ENCODE measurements around the gene MAGI1. TPM values are rescaled to one million over a fixed set of nuclear protein-coding genes. Genes with fewer than 3 reads are reported as not detected.
"Not testable (repeated sequence)": the region's sequence is repeated elsewhere in the genome, so short reads cannot be mapped to it uniquely, and the experiment has no call there.

The MAGI1 gene
- total and polyA plus RNA-seq, 10 donors = 3.5 to 104 (median 62.3) TPM

DNA sequence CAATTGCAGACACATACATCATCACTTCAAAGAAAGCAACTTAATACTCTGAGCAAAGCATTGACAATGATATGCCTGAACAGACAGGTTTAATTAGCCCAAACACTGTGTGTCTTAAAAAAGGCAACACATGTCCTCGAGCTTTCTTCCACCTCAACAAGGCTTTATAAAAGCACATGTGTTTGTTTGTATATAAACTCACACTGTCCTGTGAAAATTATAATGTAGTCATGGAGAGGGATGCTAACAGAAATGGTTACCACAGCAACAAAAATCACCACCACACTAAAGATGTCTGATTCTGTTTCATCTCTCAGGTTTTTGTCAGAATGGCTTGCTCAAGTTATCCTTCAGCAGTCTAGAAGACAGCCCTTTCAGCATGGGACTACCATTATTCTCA is 314.7 kb downstream of the MAGI1 start:
- Histone ChIP-seq H3K27ac (no peak overlapping the region), H3K4me1 (peaks cover 0 to 11% (median 9%) of the 10 kb centered on the region in 6 donors), H3K9me3 (no peaks in the 10 kb centered on the region), H3K36me3 (no peaks in the 10 kb centered on the region), H3K4me3 (no peak overlapping the region), H3K27me3 (replicated peaks in 1 of 7) (no peaks in the 10 kb centered on the region)
- DNase-seq = no peak
- 60 to 78% (median 68%) methylated on average over 1 of the region's 1 CpG for WGBS, 5 donors
- intact Hi-C loops (cut with DNase I; ENCODE audit: low total_unique reads) = no loop called here
- TF ChIP-seq, protein P1, sequence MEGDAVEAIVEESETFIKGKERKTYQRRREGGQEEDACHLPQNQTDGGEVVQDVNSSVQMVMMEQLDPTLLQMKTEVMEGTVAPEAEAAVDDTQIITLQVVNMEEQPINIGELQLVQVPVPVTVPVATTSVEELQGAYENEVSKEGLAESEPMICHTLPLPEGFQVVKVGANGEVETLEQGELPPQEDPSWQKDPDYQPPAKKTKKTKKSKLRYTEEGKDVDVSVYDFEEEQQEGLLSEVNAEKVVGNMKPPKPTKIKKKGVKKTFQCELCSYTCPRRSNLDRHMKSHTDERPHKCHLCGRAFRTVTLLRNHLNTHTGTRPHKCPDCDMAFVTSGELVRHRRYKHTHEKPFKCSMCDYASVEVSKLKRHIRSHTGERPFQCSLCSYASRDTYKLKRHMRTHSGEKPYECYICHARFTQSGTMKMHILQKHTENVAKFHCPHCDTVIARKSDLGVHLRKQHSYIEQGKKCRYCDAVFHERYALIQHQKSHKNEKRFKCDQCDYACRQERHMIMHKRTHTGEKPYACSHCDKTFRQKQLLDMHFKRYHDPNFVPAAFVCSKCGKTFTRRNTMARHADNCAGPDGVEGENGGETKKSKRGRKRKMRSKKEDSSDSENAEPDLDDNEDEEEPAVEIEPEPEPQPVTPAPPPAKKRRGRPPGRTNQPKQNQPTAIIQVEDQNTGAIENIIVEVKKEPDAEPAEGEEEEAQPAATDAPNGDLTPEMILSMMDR (IDR thresholded peaks at IDR 0.05 in 8 of 11, conservative IDR thresholded peaks at IDR 0.05 in 3 of 11) = no peak
- TF ChIP-seq POLR2AphosphoS5 (IDR thresholded peaks at IDR 0.05) (no peak), POLR2A (IDR thresholded peaks at IDR 0.05) (no peak)

GRCh38 chr3:65723011-65723410 is 315.7 kb downstream of the MAGI1 start:
- intact Hi-C loops (cut with DNase I; ENCODE audit: low total_unique reads) = no loop called here

DNA sequence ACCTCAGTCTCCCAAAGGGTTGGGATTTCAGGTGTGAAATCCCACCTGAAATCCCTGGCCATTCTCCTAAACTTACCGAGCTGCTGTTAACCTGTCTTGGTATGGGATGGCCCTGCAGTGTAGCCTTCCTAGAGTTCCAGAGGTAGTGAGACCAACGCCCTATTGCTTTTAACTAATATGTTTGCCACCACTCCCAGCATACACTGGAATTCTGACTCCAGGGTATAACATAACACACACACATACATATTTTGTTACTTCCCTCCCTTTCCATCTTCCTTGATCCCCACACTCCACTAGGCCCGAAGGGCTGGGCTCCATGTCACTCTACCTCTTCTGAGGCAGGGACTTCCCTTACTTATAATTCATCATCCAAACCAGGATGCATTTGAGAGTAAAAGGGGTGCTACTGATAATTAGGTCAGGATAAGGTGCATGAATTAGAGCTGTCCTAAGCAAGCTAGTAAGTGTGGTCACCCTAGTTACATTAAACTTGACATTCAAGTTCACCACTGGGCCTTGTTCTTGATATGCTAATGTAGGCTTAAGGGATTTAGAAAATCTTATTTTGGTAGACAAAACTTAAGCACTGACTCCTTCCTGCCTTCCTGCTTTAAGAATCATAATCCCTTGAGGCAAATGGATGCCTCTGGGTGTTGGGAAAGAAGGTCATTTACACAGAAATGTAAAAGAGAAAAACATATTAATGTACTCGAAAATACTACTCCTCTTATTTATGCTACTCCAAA is 317.6 kb downstream of the MAGI1 start:
- WGBS, 5 donors = 75 to 93% (median 84%) methylated on average over 4 of the region's 4 CpGs
- Histone ChIP-seq H3K27me3 (replicated peaks in 1 of 7) (no peaks in the 10 kb centered on the region), H3K36me3 (no peaks in the 10 kb centered on the region)

More at GRCh38 chr3:65723011-65723410, 315.7 kb downstream of the MAGI1 start:
- Histone ChIP-seq H3K4me1 (peaks cover 0 to 3% (median 2%) of the 10 kb centered on the region in 6 donors), H3K27ac (no peak overlapping the region), H3K27me3 (replicated peaks in 1 of 7) (no peaks in the 10 kb centered on the region), H3K36me3 (no peaks in the 10 kb centered on the region), H3K4me3 (no peak overlapping the region), H3K9me3 (no peaks in the 10 kb centered on the region)
- DNase-seq = no peak
- no peak for TF ChIP-seq POLR2AphosphoS5 (IDR thresholded peaks at IDR 0.05)
- TF ChIP-seq, protein P1 (IDR thresholded peaks at IDR 0.05 in 8 of 11, conservative IDR thresholded peaks at IDR 0.05 in 3 of 11) = no peak
- WGBS, 5 donors = 84 to 89% (median 88%) methylated on average over 3 of the region's 3 CpGs

GRCh38 chr3:65719639-65720038 is 319.1 kb downstream of the MAGI1 start:
- H3K4me3 ChIP-seq; intact Hi-C loops (cut with DNase I; ENCODE audit: low total_unique reads): not testable (repeated sequence)

More for the DNA sequence above, 317.6 kb downstream of the MAGI1 start:
- Histone ChIP-seq H3K4me1 (peaks cover 0 to 3% (median 0%) of the 10 kb centered on the region in 6 donors), H3K9me3 (no peaks in the 10 kb centered on the region), H3K27ac (no peak overlapping the region), H3K4me3 (no peak overlapping the region)
- intact Hi-C loops (cut with DNase I; ENCODE audit: low total_unique reads) = no loop called here
- TF ChIP-seq, protein P1 (IDR thresholded peaks at IDR 0.05 in 8 of 11, conservative IDR thresholded peaks at IDR 0.05 in 3 of 11) = no peak
- TF ChIP-seq POLR2A (IDR thresholded peaks at IDR 0.05) (no peak), POLR2AphosphoS5 (IDR thresholded peaks at IDR 0.05) (no peak)
- DNase-seq = no peak

More at GRCh38 chr3:65719639-65720038, 319.1 kb downstream of the MAGI1 start:
- DNase-seq; H3K9me3 ChIP-seq; H3K36me3 ChIP-seq; H3K4me1 ChIP-seq; H3K27me3 ChIP-seq (replicated peaks in 1 of 7); H3K27ac ChIP-seq: not testable (repeated sequence)
- 90 to 99% (median 97%) methylated on average over 1 of the region's 1 CpG for WGBS, 5 donors
